Right lobe of liver (tissue), 6 donors: ENCODE measurements around the gene STN1. TPM values are rescaled to one million over a fixed set of nuclear protein-coding genes. Genes with fewer than 3 reads are reported as not detected.

ENCODE experiments used
- ATAC-seq, 4 donors: fragments of 200-7000 bp; cut with Tn5 transposase; one replicate each; pipeline ENCODE4 v1.9.1; 2020; ENCODE audit warnings: mild to moderate bottlenecking in 4 of 4, moderate library complexity in 4 of 4
- DNase-seq, 3 donors: peaks; one replicate each; pipeline ENCODE4 v3.0.0-alpha.2; 2020
- H3K27ac ChIP-seq, 3 donors: fragments of 200-600 bp; one replicate each; pipeline ENCODE4 v1.8.0; 2022
- H3K27me3 ChIP-seq, 2 donors: fragments of 200-600 bp; one replicate each; pipeline ENCODE4 v1.8.0; 2022
- H3K36me3 ChIP-seq, 4 donors: fragments of 200-600 bp; sonication (generic) in 1 of 4; one replicate each; pipeline versions ENCODE4 v1.5.1 to v1.8.0; 2017 to 2022; ENCODE audit warnings: control low read depth in 1 of 4
- H3K4me1 ChIP-seq, 4 donors: fragments of 200-600 bp; sonication (generic) in 1 of 4; one replicate each; pipeline versions ENCODE4 v1.5.1 to v1.8.0; 2017 to 2022; ENCODE audit warnings: control low read depth in 1 of 4
- H3K4me3 ChIP-seq, 3 donors: fragments of 200-600 bp; one replicate each; pipeline ENCODE4 v1.8.0; 2022
- H3K9me3 ChIP-seq, 4 donors: fragments of 200-600 bp; sonication (generic) in 1 of 4; one replicate each; pipeline versions ENCODE4 v1.5.1 to v1.8.0; 2017 to 2022; ENCODE audit warnings: control low read depth in 1 of 4
- POLR2A ChIP-seq: fragments of 450-650 bp; IDR thresholded peaks from one replicate; pipeline ENCODE4 v1.6.1; 2017; ENCODE audit warnings: antibody characterized with exemption, mild to moderate bottlenecking
- WGBS: methylation state at CpG from one replicate; pipeline ENCODE4 v1.1.6; 2018; ENCODE audit warnings: low coverage, low lambda C conversion rate; ENCODE audit not compliant: insufficient coverage; ENCODE audit errors: missing lambda C conversion rate; 5-methylcytosine and 5-hydroxymethylcytosine counted together
- intact Hi-C, 2 donors: fragments of 100-400 bp; cut with DNase I; formaldehyde crosslinking; loops; one replicate each; pipeline versions ENCODE4 v1.11.2 to v1.14.1; 2022
- total RNA-seq, 6 experiments: library from RNA; depleted of rRNA in 2 of 6; stranded (reverse); fragments of >200 nt in 2 of 6; fragmentation: NEBNext Ultra II Directional in 3 of 6; extraction: Animal tissue kit (Norgen Biotek cat#: 25700) in 3 of 6; gene quantifications; one replicate each; pipeline versions ENCODE4 v1.1.0 to v1.2.4, GENCODE V29; 2016 to 2023
- TF ChIP-seq, protein P1 (sequence below), 4 donors: fragments of 200-600 bp in 3 of 4; fragments of 450-650 bp in 1 of 4; IDR thresholded peaks; one replicate each; pipeline versions ENCODE4 v1.5.1 to v1.8.0; 2016 to 2022; ENCODE audit warnings: antibody characterized with exemption in 4 of 4, mild to moderate bottlenecking in 2 of 4
- donor health status: DM: no; HTN: yes; CAD: no.
- donor health status: DM: no; HTN: no; CAD: no.
- donor health status: DM: no; HTN: no; CAD: no.
- donor health status: DM: no; HTN: yes; CAD: no.
- donor health status: DM: no; HTN: yes; CAD: no.

Gene STN1
- total RNA-seq, 6 experiments from 2014 or later, result 6.1 to 13.3 (median 6.6) TPM

DNA sequence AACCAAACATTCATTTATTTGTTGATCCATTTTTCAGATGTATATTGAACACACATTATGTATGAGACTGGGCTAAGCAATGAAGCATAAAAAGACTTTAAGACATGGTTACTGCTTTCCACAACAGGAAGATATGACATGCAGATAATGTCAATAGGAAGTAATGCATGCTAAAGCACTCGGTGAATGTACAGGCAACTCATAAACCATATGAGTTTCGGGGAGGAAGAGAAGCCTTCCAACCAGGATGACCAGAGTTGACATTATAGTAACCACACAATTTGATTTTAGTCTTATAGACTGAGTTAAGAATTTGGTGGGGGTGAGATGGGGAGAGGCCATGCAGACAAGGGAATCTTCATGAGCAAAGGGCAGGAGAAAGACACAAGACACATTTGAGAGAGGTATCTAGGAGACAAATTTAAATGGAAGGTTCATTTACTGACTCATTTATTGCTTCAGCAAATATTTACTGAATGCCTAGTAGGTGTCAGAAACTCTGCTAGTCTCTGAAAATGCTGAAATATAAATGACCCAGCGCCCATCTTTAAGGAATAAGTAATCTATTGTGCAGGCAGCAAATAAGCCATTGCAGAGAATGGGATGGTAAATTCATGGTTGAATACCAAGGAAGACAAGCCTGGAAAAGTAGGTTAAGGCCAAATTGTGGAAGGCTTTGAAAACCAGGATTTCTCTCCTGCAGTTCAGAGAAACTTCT, 30.0 kb upstream of the STN1 start:
- Histone ChIP-seq H3K9me3 (no peaks in the 10 kb centered on the region), H3K27me3 (no peaks in the 10 kb centered on the region), H3K36me3 (no peaks in the 10 kb centered on the region), H3K4me1 (no peaks in the 10 kb centered on the region), H3K4me3 (no peak overlapping the region), H3K27ac (no peak overlapping the region)
- WGBS, result 79% methylated on average over 3 of the region's 3 CpGs
- DNase-seq (no peak), ATAC-seq (no peak)
- intact Hi-C loops, result no loop called here
- TF ChIP-seq POLR2A, result no peak
- TF ChIP-seq, protein P1, sequence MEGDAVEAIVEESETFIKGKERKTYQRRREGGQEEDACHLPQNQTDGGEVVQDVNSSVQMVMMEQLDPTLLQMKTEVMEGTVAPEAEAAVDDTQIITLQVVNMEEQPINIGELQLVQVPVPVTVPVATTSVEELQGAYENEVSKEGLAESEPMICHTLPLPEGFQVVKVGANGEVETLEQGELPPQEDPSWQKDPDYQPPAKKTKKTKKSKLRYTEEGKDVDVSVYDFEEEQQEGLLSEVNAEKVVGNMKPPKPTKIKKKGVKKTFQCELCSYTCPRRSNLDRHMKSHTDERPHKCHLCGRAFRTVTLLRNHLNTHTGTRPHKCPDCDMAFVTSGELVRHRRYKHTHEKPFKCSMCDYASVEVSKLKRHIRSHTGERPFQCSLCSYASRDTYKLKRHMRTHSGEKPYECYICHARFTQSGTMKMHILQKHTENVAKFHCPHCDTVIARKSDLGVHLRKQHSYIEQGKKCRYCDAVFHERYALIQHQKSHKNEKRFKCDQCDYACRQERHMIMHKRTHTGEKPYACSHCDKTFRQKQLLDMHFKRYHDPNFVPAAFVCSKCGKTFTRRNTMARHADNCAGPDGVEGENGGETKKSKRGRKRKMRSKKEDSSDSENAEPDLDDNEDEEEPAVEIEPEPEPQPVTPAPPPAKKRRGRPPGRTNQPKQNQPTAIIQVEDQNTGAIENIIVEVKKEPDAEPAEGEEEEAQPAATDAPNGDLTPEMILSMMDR (IDR thresholded peaks at IDR 0.05), result no peak

DNA sequence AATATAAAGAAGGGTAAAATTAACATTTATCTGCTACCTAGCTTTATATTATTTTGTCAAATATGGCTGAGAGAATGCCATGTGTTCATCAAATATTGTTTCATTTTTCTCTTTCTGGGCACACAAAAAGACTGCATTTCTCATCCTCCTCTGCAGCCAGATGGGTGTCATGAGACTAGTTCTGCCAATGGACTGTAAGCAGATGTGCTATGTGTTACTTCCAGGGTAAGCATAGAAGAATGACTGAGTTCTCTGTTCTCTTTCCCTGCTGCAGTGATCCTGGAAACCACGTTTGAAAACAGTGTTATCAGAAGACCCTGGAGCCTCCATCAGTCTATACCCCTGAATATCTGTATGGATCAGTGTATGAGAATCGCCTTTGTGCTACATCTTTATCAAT, 24.9 kb upstream of the STN1 start:
- no peak for TF ChIP-seq POLR2A
- TF ChIP-seq, protein P1 (IDR thresholded peaks at IDR 0.05), result no peak
- whole genome bisulfite sequencing, result 54% methylated on average over 2 of the region's 2 CpGs
- H3K27ac ChIP-seq, result no peak overlapping the region
- ATAC-seq (no peak), DNase-seq (no peak)
- no peaks in the 10 kb centered on the region for H3K36me3 ChIP-seq
- intact Hi-C loops, result no loop called here
- H3K9me3 ChIP-seq, result no peaks in the 10 kb centered on the region
- H3K27me3 ChIP-seq, result no peaks in the 10 kb centered on the region
- H3K4me1 ChIP-seq, result no peaks in the 10 kb centered on the region
- no peak overlapping the region for H3K4me3 ChIP-seq

DNA sequence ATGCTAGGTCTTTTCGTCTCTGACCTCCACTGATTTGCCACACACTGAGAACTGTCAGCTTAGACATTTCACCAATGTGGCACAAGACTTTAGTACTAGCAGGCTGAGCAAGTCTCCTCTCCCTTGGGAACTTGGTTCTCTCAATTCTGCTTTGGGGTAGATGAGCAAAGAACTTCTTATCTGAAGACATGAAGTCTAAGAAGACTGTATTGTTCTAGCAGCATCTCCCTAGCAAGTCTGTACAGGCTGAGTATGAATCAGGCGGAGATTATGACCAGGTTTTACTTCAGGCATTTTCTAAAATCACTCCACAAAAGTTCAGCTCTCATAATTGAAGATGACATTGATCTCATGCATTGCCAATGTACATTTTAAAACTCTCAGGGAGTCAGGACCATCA, 23.8 kb upstream of the STN1 start:
- Histone ChIP-seq H3K4me1 (no peaks in the 10 kb centered on the region), H3K9me3 (no peaks in the 10 kb centered on the region), H3K27ac (no peak overlapping the region), H3K27me3 (no peaks in the 10 kb centered on the region), H3K4me3 (no peak overlapping the region), H3K36me3 (no peaks in the 10 kb centered on the region)
- DNase-seq (no peak), ATAC-seq (no peak)
- TF ChIP-seq, protein P1 (IDR thresholded peaks at IDR 0.05), result no peak
- intact Hi-C loops, result no loop called here
- 82% methylated on average over 1 of the region's 2 CpGs for WGBS

DNA sequence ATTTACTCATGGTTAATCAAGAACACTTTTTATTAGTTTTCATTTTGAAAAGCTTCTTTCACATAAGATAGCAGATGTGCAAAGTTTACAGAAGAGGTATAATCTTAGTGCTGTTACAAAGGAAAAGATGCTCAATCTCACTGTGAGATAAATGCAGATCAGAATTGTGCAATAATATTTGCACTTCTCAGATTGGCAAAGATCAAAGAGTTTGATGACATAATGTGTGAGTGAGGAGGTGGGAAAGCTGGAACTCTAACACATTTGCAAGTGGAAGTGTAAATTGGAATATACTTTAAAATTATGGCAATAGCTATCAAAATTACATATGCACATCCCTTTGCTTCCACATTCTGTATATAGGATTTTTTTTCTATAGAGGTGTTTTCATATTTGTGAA, 21.5 kb upstream of the STN1 start:
- no peak for DNase-seq
- Histone ChIP-seq H3K27ac (no peak overlapping the region), H3K4me1 (no peaks in the 10 kb centered on the region), H3K36me3 (no peaks in the 10 kb centered on the region), H3K9me3 (no peaks in the 10 kb centered on the region), H3K4me3 (no peak overlapping the region), H3K27me3 (no peaks in the 10 kb centered on the region)
- ATAC-seq, result no peak
- intact Hi-C loops, result no loop called here
- TF ChIP-seq, protein P1 (IDR thresholded peaks at IDR 0.05), result no peak
- TF ChIP-seq POLR2A, result no peak

DNA sequence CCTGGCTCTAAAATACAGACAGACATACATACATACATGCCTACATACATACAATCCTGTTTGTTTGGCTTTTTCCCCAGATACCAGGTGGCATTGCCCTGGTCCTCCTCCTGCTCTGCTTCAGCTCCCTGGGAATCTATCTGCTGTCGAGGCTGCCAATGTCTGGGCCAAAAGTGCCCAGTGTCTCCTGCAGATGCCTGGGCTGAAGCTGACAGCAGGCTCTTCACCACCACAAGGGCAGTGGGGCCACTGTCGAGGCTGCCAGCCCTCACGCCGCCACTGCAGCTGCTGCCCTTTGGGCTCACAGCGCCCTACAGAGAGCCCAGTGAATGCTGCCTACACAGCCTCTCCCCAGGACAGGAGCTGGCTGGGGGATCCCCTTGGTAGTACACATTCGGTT, 18.0 kb upstream of the STN1 start:
- Histone ChIP-seq H3K4me1 (no peaks in the 10 kb centered on the region), H3K4me3 (no peak overlapping the region), H3K27me3 (no peaks in the 10 kb centered on the region), H3K27ac (no peak overlapping the region), H3K36me3 (no peaks in the 10 kb centered on the region), H3K9me3 (no peaks in the 10 kb centered on the region)
- DNase-seq (no peak), ATAC-seq (no peak)
- WGBS, result 80% methylated on average over 2 of the region's 6 CpGs
- intact Hi-C loops, result no loop called here
- TF ChIP-seq POLR2A, result no peak
- TF ChIP-seq, protein P1 (IDR thresholded peaks at IDR 0.05), result no peak
